Measurements from ENCODE around the gene SLC7A6OS. TPM values are rescaled to one million over a fixed set of nuclear protein-coding genes. Genes with fewer than 3 reads are reported as not detected.

Gene SLC7A6OS
- total RNA-seq (2022) (19.4 and 20.4 TPM in 2 replicates), Bru-seq, nascent RNA (percentile 74 among the genes with signal in this experiment), BruChase-seq, experiment 1, labeled RNA remaining after a 6-hour chase (percentile 81 among the genes with signal in this experiment), BruChase-seq, experiment 2, labeled RNA remaining after a 2-hour chase (percentile 77 among the genes with signal in this experiment)
- long read RNA-seq, full-length matches to known transcripts = 27 of 49 reads
- long read RNA-seq, partial matches to known transcripts = 0 of 49 reads
- long read RNA-seq, other reads (novel, unspliced or antisense) = 22 of 49 reads

DNA sequence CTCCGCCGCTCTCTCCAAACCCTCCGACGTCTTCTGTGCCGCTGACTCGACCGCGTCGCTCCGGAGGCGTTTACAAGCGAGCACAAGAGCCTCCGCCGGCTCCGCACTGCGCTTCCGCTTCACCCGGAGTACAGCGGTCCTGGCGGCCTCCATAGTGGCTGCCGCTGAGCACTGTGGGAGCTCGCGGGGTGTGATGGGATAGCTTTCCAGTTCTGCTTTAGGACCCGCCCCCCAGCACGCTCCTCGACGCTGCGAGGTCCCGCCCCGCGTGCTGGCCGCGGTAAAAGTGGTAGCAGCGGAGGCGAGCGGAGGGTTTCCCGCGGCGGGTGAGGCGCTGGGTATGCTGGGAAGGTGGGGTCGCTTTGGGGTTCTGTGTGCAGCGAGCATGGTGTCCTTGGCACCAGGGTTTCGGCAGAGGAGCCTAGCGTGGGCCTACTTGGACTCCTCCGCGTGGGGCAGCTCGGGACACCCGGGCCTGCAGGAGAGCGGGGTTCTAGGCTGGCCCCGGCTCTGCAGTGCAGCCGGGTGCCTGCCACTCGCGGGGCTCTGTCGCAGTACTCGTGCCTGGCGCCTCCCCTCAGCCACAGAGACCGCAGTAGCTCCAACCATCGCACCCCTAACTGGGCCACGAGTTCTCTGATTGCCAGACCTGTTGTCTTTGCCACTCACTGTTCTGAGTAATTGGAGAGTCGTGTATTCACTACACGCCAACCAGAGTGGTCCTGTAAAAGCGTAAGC lies at the start of gene SLC7A6OS, which contains the start of gene PRMT7:
TSS of gene SLC7A6OS (minus strand) at position 173 of the 738 bp plus-strand sequence. CDS start at position 153, 20 bp downstream.
TSS of gene PRMT7 (plus strand) at position 246 of the 738 bp plus-strand sequence. CDS start 4,961 bp downstream, outside the sequence.
- POLR2A ChIA-PET = interaction anchor here (0.6 to 4.2 kb wide), 26 partner anchors 8 to 245 kb away, joined by 3 to 92 read pairs (median 6); partner anchors contain the start of genes ESRP2, PLA2G15 and SLC7A6
- H3K36me3 Mint-ChIP-seq (ENCODE audit: insufficient read depth, unreplicated experiment) = peaks cover 27% of the 10 kb centered on the region
- intact Hi-C loops (cut with micrococcal nuclease) = loop anchor here (2.0 kb wide), 1 partner anchor 46 kb away; the partner anchor contains the start of gene SLC7A6
- TF ChIP-seq, protein P1, sequence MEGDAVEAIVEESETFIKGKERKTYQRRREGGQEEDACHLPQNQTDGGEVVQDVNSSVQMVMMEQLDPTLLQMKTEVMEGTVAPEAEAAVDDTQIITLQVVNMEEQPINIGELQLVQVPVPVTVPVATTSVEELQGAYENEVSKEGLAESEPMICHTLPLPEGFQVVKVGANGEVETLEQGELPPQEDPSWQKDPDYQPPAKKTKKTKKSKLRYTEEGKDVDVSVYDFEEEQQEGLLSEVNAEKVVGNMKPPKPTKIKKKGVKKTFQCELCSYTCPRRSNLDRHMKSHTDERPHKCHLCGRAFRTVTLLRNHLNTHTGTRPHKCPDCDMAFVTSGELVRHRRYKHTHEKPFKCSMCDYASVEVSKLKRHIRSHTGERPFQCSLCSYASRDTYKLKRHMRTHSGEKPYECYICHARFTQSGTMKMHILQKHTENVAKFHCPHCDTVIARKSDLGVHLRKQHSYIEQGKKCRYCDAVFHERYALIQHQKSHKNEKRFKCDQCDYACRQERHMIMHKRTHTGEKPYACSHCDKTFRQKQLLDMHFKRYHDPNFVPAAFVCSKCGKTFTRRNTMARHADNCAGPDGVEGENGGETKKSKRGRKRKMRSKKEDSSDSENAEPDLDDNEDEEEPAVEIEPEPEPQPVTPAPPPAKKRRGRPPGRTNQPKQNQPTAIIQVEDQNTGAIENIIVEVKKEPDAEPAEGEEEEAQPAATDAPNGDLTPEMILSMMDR (IDR thresholded peaks at IDR 0.05; ENCODE audit: unreplicated experiment) = no peak
- H3K4me3 Mint-ChIP-seq (ENCODE audit: unreplicated experiment) = peak within 1 kb of the TSS; percentile 97
- DNase-seq (ENCODE audit: unreplicated experiment) = peak; percentile 90
- CTCF ChIA-PET = interaction anchor here (0.5 to 2.4 kb wide), 11 partner anchors 11 to 698 kb away, joined by 3 to 47 read pairs (median 4); partner anchors contain the start of gene SLC7A6
- H3K4me1 Mint-ChIP-seq (ENCODE audit: insufficient read depth, unreplicated experiment) = peaks cover 16% of the 10 kb centered on the region
- no peaks in the 10 kb centered on the region for H3K27me3 Mint-ChIP-seq (ENCODE audit: insufficient read depth, unreplicated experiment)
- H3K9me3 Mint-ChIP-seq (ENCODE audit: unreplicated experiment) = no peaks in the 10 kb centered on the region
- peak within 1 kb of the TSS; percentile 87 for H3K27ac Mint-ChIP-seq (ENCODE audit: low read depth, unreplicated experiment)
- TSS peak; percentile 29 for BruUV-seq (replicated peaks)

DNA sequence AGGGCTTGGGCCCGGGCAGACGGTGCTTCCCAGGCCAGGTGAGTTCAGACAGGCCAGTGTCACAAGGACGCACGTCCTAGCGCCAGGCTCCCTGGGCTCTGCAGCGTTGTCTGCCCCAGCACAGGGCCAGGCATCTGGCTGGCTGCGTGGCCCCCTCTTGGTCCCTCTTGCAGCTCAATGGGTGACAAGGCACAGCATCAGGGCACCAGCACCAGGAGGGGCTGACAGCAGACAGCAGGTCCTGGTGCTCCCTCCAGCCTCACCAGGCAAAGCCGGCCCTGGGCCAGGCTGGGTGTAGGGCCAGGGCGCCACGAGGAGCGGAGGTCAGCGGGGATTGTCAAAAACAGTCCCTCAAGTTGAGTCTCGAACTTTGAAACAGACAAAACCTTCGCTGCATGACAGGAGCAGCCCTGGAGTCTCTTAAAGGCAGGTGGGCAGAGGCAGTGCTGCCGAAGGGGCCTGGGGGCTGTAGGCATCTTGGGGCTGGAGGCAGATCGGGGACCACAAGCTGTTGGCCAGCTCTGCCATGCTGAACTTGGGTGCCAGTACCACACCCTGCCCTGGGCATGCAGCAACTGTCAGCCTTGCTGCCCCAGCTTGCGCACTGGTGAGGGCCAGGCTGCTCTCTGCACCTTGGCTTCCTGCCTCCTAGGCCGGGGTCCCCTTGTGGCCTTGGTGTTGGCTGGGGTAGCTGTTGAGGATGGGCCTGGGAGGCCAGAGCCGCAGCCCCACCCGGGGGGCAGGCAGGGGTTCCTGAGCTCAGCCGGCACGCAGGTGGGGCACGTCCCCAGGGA lies 48.8 kb upstream of the SLC7A6OS start:
- CTCF ChIA-PET = interaction anchor here (0.7 kb wide), 1 partner anchor 18 kb away, joined by 5 read pairs; no protein-coding TSS in a partner anchor
- Mint-ChIP-seq H3K36me3 (ENCODE audit: insufficient read depth, unreplicated experiment) (peaks cover 15% of the 10 kb centered on the region), H3K27me3 (ENCODE audit: insufficient read depth, unreplicated experiment) (no peaks in the 10 kb centered on the region), H3K4me1 (ENCODE audit: insufficient read depth, unreplicated experiment) (no peaks in the 10 kb centered on the region), H3K9me3 (ENCODE audit: unreplicated experiment) (no peaks in the 10 kb centered on the region), H3K4me3 (ENCODE audit: unreplicated experiment) (no peak overlapping the region), H3K27ac (ENCODE audit: low read depth, unreplicated experiment) (no peak overlapping the region)
- DNase-seq (ENCODE audit: unreplicated experiment) = no peak
- POLR2A ChIA-PET = no interaction called here
- TF ChIP-seq, protein P1 (IDR thresholded peaks at IDR 0.05; ENCODE audit: unreplicated experiment) = no peak
- intact Hi-C loops (cut with micrococcal nuclease) = no loop called here
- no TSS peak for BruUV-seq (replicated peaks)

DNA sequence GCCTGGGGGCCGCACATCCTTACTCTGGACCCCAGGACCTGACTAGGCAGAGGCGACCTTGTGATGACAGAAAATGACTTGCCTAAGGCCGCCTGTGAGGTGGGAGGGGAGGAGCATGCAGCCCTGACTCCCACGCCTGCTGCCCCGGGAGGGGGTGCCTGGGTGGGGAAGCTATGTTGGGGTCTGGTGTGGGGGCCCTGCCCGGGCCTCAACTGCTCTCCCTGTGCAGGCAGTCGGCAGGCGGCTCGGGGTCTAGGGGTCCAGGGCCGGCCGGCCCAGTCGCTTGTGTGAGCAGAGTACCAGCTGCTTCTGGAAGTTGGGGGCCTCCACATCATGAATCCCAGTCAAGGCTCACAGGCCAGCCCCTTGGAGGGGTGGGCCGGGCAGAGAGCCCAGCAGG lies 48.2 kb upstream of the SLC7A6OS start:
- TF ChIP-seq, protein P1 (IDR thresholded peaks at IDR 0.05; ENCODE audit: unreplicated experiment) = no peak
- intact Hi-C loops (cut with micrococcal nuclease) = no loop called here
- H3K4me1 Mint-ChIP-seq (ENCODE audit: insufficient read depth, unreplicated experiment) = no peaks in the 10 kb centered on the region
- ChIA-PET CTCF (no interaction called here), POLR2A (no interaction called here)
- no peak overlapping the region for H3K27ac Mint-ChIP-seq (ENCODE audit: low read depth, unreplicated experiment)
- BruUV-seq (replicated peaks) = no TSS peak
- no peak for DNase-seq (ENCODE audit: unreplicated experiment)
- peaks cover 19% of the 10 kb centered on the region for H3K36me3 Mint-ChIP-seq (ENCODE audit: insufficient read depth, unreplicated experiment)
- H3K4me3 Mint-ChIP-seq (ENCODE audit: unreplicated experiment) = no peak overlapping the region
- no peaks in the 10 kb centered on the region for H3K27me3 Mint-ChIP-seq (ENCODE audit: insufficient read depth, unreplicated experiment)
- H3K9me3 Mint-ChIP-seq (ENCODE audit: unreplicated experiment) = no peaks in the 10 kb centered on the region
